Measurements from ENCODE around the gene LRRC70. TPM values are rescaled to one million over a fixed set of nuclear protein-coding genes. Genes with fewer than 3 reads are reported as not detected.

The LRRC70 gene
- total and polyA plus RNA-seq, 2 experiments from 2014 or later = 0.15 to 1.7 TPM

GRCh38 chr5:62536232-62536631 is 42.4 kb upstream of the LRRC70 start:
- no peaks in the 10 kb centered on the region for H3F3A ChIP-seq (replicated peaks; ENCODE audit: low read depth)
- no peak overlapping the region for H3K27ac ChIP-seq (ENCODE audit: low read depth)
- Mint-ChIP-seq H3K4me1 (peaks cover 6% of the 10 kb centered on the region; the same call in 2 of the 3 replicates), H3K27ac (no peak overlapping the region), H3K36me3 (ENCODE audit: low read depth) (peaks cover 12% of the 10 kb centered on the region; the same call in 2 of the 3 replicates), H3K4me3 (no peak overlapping the region), H3K9me3 (no peaks in the 10 kb centered on the region), H3K27me3 (ENCODE audit: insufficient read depth, low read depth, poor library complexity) (no peaks in the 10 kb centered on the region)
- no peaks in the 10 kb centered on the region for H4K20me1 ChIP-seq (replicated peaks; ENCODE audit: insufficient read depth)
- H3K9me2 ChIP-seq (ENCODE audit: insufficient read depth) = no peaks in the 10 kb centered on the region
- H2AFZ ChIP-seq = no peak overlapping the region
- ATAC-seq = no peak
- no peaks in the 10 kb centered on the region for H3K27me3 ChIP-seq (ENCODE audit: insufficient read depth)
- H3K79me2 ChIP-seq (replicated peaks; ENCODE audit: insufficient read depth) = no peaks in the 10 kb centered on the region; the same call in none of the 2 replicates
- H3K4me3 ChIP-seq = no peak overlapping the region
- H3K4me2 ChIP-seq = no peak overlapping the region
- no peak for DNase-seq (ENCODE audit: low spot score)
- TF ChIP-seq CREB1 (CRISPR knock-in tag; IDR thresholded peaks at IDR 0.05; ENCODE audit: low read depth) (no peak), JUNB (IDR thresholded peaks at IDR 0.05; ENCODE audit: unreplicated experiment) (no peak), ZNF114 (CRISPR knock-in tag; IDR thresholded peaks at IDR 0.05) (no peak), STAT1 (IDR thresholded peaks at IDR 0.05; ENCODE audit: unreplicated experiment) (no peak), NANOG (IDR thresholded peaks at IDR 0.05; ENCODE audit: borderline replicate concordance) (no peak), POLR2AphosphoS5 (IDR thresholded peaks at IDR 0.05; ENCODE audit: low read depth) (no peak), EZH2phosphoT487 (IDR thresholded peaks at IDR 0.05; ENCODE audit: unreplicated experiment) (no peak), ETS1 (IDR thresholded peaks at IDR 0.05) (no peak), ZNF331 (CRISPR knock-in tag; IDR thresholded peaks at IDR 0.05; ENCODE audit: low read depth) (no peak), EZH2 (IDR thresholded peaks at IDR 0.05; ENCODE audit: low read depth, unreplicated experiment) (no peak), CTCF (conservative IDR thresholded peaks at IDR 0.05; ENCODE audit: low read depth in 2 of 2) (no peak)
- TF ChIP-seq, protein P1, sequence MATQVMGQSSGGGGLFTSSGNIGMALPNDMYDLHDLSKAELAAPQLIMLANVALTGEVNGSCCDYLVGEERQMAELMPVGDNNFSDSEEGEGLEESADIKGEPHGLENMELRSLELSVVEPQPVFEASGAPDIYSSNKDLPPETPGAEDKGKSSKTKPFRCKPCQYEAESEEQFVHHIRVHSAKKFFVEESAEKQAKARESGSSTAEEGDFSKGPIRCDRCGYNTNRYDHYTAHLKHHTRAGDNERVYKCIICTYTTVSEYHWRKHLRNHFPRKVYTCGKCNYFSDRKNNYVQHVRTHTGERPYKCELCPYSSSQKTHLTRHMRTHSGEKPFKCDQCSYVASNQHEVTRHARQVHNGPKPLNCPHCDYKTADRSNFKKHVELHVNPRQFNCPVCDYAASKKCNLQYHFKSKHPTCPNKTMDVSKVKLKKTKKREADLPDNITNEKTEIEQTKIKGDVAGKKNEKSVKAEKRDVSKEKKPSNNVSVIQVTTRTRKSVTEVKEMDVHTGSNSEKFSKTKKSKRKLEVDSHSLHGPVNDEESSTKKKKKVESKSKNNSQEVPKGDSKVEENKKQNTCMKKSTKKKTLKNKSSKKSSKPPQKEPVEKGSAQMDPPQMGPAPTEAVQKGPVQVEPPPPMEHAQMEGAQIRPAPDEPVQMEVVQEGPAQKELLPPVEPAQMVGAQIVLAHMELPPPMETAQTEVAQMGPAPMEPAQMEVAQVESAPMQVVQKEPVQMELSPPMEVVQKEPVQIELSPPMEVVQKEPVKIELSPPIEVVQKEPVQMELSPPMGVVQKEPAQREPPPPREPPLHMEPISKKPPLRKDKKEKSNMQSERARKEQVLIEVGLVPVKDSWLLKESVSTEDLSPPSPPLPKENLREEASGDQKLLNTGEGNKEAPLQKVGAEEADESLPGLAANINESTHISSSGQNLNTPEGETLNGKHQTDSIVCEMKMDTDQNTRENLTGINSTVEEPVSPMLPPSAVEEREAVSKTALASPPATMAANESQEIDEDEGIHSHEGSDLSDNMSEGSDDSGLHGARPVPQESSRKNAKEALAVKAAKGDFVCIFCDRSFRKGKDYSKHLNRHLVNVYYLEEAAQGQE (IDR thresholded peaks at IDR 0.05; ENCODE audit: unreplicated experiment) = no peak
- TF ChIP-seq, protein P2, sequence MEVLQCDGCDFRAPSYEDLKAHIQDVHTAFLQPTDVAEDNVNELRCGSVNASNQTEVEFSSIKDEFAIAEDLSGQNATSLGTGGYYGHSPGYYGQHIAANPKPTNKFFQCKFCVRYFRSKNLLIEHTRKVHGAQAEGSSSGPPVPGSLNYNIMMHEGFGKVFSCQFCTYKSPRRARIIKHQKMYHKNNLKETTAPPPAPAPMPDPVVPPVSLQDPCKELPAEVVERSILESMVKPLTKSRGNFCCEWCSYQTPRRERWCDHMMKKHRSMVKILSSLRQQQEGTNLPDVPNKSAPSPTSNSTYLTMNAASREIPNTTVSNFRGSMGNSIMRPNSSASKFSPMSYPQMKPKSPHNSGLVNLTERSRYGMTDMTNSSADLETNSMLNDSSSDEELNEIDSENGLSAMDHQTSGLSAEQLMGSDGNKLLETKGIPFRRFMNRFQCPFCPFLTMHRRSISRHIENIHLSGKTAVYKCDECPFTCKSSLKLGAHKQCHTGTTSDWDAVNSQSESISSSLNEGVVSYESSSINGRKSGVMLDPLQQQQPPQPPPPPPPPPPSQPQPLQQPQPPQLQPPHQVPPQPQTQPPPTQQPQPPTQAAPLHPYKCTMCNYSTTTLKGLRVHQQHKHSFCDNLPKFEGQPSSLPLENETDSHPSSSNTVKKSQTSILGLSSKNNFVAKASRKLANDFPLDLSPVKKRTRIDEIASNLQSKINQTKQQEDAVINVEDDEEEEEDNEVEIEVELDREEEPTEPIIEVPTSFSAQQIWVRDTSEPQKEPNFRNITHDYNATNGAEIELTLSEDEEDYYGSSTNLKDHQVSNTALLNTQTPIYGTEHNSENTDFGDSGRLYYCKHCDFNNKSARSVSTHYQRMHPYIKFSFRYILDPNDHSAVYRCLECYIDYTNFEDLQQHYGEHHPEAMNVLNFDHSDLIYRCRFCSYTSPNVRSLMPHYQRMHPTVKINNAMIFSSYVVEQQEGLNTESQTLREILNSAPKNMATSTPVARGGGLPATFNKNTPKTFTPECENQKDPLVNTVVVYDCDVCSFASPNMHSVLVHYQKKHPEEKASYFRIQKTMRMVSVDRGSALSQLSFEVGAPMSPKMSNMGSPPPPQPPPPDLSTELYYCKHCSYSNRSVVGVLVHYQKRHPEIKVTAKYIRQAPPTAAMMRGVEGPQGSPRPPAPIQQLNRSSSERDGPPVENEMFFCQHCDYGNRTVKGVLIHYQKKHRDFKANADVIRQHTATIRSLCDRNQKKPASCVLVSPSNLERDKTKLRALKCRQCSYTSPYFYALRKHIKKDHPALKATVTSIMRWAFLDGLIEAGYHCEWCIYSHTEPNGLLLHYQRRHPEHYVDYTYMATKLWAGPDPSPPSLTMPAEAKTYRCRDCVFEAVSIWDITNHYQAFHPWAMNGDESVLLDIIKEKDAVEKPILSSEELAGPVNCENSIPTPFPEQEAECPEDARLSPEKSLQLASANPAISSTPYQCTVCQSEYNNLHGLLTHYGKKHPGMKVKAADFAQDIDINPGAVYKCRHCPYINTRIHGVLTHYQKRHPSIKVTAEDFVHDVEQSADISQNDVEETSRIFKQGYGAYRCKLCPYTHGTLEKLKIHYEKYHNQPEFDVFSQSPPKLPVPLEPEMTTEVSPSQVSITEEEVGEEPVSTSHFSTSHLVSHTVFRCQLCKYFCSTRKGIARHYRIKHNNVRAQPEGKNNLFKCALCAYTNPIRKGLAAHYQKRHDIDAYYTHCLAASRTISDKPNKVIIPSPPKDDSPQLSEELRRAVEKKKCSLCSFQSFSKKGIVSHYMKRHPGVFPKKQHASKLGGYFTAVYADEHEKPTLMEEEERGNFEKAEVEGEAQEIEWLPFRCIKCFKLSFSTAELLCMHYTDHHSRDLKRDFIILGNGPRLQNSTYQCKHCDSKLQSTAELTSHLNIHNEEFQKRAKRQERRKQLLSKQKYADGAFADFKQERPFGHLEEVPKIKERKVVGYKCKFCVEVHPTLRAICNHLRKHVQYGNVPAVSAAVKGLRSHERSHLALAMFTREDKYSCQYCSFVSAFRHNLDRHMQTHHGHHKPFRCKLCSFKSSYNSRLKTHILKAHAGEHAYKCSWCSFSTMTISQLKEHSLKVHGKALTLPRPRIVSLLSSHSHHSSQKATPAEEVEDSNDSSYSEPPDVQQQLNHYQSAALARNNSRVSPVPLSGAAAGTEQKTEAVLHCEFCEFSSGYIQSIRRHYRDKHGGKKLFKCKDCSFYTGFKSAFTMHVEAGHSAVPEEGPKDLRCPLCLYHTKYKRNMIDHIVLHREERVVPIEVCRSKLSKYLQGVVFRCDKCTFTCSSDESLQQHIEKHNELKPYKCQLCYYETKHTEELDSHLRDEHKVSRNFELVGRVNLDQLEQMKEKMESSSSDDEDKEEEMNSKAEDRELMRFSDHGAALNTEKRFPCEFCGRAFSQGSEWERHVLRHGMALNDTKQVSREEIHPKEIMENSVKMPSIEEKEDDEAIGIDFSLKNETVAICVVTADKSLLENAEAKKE (CRISPR knock-in tag; IDR thresholded peaks at IDR 0.05) = no peak
- no peaks in the 10 kb centered on the region for H3K36me3 ChIP-seq (ENCODE audit: insufficient read depth)
- H3K4me1 ChIP-seq (ENCODE audit: insufficient read depth) = no peaks in the 10 kb centered on the region

Data from GM23338 (cell line).